ENCODE data around the gene DYNC2I2.
"Not testable (repeated sequence)": the region's sequence is repeated elsewhere in the genome, so short reads cannot be mapped to it uniquely, and the experiment has no call there.

The DYNC2I2 gene

GRCh38 chr9:128656416-128657343 is at the start of gene DYNC2I2:
Gene DYNC2I2, minus strand, starts transcription at chr9:128656847. Its CDS starts 121 bp downstream, at chr9:128656726.
- DNase-seq: peak; percentile 35 to 83

DNA sequence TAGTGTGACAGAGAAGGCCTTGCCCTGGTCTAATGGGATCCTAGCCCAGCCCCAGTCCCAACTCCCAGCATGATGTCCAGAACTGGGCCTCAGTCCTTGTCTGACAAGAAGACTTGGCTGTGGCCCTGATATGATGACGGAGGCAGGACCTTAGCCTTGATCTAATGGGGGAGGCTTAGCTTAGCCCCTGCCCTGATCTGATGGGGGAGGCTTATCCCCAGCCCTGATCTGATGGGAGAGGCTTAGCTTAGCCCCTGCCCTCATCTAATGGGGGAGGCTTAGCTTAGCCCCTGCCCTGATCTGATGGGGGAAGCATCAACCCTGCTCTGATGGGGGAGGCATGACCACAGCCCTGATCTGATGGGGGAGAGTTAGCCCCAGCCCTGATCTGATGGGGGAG is 49.4 kb upstream of the DYNC2I2 start:
- DNase-seq: no peak

DNA sequence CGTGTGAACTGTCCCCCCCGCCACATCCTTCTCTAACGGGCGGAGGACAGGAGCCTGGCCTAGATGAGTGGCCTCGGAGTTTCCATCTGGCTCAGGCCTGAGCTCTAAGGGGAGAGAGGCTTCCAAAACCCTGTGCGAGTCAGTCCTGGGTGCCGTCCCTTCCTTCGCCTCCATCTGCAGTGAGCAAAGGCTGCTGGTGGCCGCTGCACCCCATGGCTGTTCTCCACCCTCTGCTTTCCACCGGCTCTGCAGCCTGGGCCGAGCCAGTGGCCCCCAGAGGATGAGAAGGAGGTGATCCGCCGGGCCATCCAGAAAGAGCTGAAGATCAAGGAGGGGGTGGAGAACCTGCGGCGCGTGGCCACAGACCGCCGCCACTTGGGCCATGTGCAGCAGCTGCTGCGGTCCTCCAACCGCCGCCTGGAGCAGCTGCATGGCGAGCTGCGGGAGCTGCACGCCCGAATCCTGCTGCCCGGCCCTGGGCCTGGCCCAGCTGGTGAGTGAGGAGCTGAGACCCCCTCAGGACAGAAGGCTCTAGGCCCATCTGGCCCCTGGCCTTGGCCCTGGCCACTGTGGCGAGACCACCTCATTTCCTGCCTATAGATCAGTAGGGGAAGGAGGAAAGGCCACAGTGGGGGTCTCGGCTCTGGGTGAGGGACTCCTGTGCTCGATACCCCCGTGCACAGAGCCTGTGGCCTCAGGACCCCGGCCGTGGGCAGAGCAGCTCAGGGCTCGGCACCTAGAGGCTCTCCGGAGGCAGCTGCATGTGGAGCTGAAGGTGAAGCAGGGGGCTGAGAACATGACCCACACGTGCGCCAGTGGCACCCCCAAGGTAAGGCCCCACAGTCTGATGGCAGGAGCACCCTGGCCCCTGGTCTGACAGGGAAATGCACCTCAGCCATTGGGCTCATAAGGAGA is 48.7 kb upstream of the DYNC2I2 start:
- no peak for DNase-seq

- no peak for DNase-seq
Observed at GRCh38 chr9:128704356-128704670, 47.7 kb upstream of the DYNC2I2 start.

- no peak for DNase-seq
Observed at GRCh38 chr9:128703616-128704355, 47.1 kb upstream of the DYNC2I2 start.

GRCh38 chr9:128702949-128703615 is 46.4 kb upstream of the DYNC2I2 start:
- DNase-seq: no peak

GRCh38 chr9:128702445-128702948 is 45.9 kb upstream of the DYNC2I2 start, which contains the start of gene PKN3:
Gene PKN3, plus strand, starts transcription at chr9:128702503. Its CDS starts 413 bp downstream, at chr9:128702916.
- peak in 1 of 2 experiments; percentile 21 for DNase-seq

DNA sequence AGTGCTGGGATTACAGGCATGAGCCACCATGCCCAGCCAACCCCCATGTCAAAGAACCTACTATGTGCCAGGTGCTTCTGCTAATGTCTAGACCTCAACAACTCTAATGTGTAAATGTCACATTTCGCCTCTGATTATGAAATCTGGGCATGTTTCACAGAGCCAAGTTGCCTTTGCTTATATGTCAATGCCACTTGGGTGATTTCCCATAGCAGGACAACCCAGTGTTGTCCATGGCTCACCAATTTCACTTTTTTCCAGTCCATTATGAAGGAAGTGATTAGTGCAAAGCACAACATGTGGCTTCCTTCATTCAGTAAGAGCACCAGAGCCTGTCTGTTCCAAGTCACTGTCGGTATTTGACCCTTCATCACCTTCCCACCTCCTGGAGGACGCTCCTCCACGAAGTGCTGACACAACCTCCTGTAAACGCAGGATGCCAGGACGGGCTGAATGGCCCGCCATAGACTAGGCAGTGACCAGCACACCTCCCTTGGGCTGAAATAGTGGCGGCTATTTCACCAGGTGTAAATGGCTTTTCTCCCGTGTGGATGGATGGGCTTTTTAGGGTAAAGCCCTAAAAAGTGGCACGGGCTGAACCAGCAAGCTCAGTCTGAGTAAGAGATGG is 44.7 kb upstream of the DYNC2I2 start:
- DNase-seq: no peak

- DNase-seq: not testable (repeated sequence)
Observed at GRCh38 chr9:128699096-128699795, 42.6 kb upstream of the DYNC2I2 start.

GRCh38 chr9:128696923-128697707 is 40.5 kb upstream of the DYNC2I2 start:
- no peak for DNase-seq

DNA sequence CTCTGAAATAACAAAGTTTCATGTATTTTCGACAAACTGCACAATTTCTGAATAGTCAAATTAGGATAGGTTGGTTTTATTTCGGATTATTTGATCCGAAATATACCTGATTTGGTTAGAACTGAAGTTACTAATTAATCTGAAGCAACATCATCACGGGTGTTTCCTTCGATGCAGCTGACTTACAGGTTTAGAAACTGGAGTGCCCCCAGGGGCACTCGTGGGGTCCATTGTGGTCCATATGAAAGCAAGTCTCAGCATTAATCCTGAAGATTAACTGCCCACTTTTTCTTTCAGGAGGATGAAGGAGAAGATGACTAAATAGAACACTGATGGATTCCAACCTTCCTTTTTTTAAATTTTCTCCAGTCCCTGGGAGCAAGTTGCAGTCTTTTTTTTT is 37.7 kb upstream of the DYNC2I2 start:
- no peak for DNase-seq

DNA sequence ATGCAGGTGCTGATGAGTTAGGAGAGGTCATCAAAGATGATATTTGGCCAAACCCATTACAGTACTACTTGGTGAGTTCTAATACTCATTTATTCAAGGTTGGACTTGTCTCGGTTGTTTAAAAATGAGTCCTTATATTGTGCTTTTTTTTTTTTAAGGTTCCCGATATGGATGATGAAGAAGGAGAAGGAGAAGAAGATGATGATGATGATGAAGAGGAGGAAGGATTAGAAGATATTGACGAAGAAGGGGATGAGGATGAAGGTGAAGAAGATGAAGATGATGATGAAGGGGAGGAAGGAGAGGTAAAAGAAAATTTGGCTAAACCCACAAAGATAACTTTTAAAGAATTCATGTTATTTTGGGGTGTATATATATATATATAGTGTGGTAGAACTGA is 37.1 kb upstream of the DYNC2I2 start:
- not testable (repeated sequence) for DNase-seq

- no peak for DNase-seq
Observed at GRCh38 chr9:128690684-128691034, 34.0 kb upstream of the DYNC2I2 start.

DNA sequence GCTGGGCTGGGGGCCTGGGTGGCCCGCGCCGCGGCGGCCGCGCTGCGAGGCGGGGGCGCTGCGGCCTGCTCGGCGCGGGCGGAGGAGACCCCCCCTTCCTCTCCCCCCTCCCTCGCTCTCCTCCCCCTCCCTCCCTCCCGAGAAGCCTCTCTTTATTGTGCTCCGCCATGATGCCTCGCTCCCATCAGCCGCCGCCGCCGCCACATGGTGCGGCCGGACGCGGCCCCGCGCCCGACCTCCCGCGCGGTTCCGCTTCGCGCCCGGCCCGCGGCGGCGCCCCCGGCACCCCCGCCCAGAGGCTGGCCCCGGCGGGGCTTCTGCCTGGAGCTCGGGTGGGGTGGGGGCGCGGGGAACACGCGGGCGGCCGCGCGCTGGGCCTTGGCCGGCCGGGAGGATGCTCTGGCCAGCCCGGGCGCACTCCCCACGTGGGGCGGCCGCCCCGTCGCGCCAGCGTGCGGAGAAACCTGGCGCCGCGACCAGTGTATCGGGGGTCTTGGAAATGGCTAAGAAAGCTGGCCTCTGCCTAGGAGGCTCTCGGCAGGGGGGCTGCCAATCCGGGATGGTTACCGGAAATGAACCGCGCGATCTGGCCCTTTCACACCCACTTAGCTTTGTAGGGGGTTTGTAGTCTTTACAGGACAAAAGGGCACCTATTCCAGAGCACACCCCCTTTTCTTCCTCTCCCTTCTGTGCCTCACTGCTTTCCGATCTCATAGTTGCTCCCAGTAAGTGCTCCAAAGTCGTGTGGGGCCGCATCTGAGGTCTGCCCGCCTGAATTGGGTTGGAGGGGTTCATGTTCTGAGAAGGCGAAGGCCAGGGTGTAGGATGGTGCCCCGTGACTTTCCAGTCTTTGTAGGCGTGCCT is 33.4 kb upstream of the DYNC2I2 start:
- no peak for DNase-seq

DNA sequence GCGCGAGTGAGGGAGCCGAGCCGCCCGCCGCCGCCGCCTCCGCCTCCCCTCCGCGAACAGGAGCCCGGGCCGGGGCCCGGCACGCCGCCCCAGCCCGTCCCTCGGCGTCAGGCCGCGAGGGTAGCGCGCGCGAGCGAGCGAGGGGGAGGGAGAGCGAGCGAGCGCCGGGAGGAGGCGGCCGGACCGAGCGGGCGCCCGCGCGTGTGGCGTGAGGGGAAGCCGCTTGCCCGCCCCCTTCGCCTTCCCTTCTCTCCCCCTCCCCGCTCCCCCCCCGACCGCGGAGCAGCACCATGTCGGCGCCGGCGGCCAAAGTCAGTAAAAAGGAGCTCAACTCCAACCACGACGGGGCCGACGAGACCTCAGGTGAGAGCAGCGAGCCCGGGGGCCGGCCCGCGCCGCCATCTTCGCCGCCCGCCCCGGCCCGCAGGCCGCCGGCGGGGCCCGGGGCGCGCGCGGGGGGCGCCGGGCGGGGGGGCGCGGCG is 32.7 kb upstream of the DYNC2I2 start:
- DNase-seq: no peak

DNA sequence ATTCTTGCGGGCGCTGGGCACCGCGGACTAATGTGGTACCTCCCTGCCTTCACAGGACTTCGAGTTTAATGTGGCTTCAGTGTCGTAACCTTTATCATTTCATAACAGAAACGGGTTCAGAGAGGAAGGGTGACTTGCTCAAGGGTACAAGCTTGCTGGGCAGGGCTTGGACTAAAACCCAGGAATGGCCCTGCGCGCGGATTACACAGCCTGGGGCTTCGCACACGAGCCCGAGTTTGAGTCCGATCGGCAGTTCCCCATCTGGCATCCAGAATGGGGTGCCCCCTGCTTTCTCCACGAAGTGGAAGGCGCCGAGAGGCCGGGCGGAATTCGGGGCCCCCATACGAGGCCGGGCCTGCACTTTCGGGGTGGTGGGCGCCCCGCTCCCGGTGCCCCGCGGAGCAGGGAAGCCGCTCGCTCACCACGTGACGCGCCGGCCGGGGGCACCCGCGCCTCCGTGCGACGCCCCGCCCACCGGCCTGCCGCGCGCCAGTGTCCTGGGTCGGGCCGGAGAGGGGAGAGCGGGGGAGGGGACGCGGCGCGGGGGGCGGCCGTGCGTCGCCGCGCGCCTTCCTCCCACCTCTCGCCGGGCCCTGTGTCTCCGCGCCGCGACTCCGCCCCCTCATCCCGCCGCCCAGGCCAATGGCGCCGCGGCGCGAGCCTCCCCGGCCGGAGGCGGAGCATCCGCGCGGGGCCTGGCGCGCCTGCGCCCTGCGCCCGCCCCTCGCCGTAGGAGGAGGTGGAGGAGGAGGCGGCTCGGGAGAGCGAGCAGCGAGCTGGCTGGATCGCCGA is 32.0 kb upstream of the DYNC2I2 start, which contains the start of gene SET:
SET (plus strand) TSS at position 722 of the 792 bp plus-strand sequence. CDS start 361 bp downstream, outside the sequence.
- DNase-seq: peak; percentile 46 to 84

GRCh38 chr9:128687453-128687852 is 30.8 kb upstream of the DYNC2I2 start:
- no peak for DNase-seq

Data from NCI-H187 (cell line).